HEK293 (cell line): Measurements from ENCODE around the gene VPS37C.
A peak's percentile ranks its signal among the peaks of the same experiment; 100 is the strongest.

Experiments used
- ATF2 ChIP-seq: fragments of 450-650 bp; formaldehyde crosslinking; IDR thresholded peaks from 2 replicates; pipeline ENCODE4 v1.5.1; 2016; ENCODE audit warnings: missing biosample characterization, missing genetic modification characterization, low read depth
- HOXC10 ChIP-seq: sonication (generic); formaldehyde crosslinking; IDR thresholded peaks from 2 replicates; pipeline ENCODE4 v1.8.1; 2023; ENCODE audit warnings: mild to moderate bottlenecking, missing genetic modification reagents
- KLF1 ChIP-seq: fragments of 450-650 bp; formaldehyde crosslinking; IDR thresholded peaks from 2 replicates; pipeline ENCODE4 v1.5.1; 2016; ENCODE audit warnings: missing biosample characterization, missing genetic modification characterization
- KLF16 ChIP-seq: fragments of 450-650 bp; formaldehyde crosslinking; IDR thresholded peaks from 2 replicates; pipeline ENCODE4 v1.5.1; 2017; ENCODE audit warnings: missing biosample characterization, missing genetic modification characterization
- PRDM1 ChIP-seq: fragments of 450-650 bp; formaldehyde crosslinking; IDR thresholded peaks from 2 replicates; pipeline ENCODE4; 2016; ENCODE audit warnings: missing biosample characterization, missing genetic modification characterization
- PRDM6 ChIP-seq: fragments of 450-650 bp; formaldehyde crosslinking; IDR thresholded peaks from 2 replicates; pipeline ENCODE4 v1.5.1; 2017; ENCODE audit warnings: missing biosample characterization, missing genetic modification characterization
- SCRT1 ChIP-seq: fragments of 450-650 bp; formaldehyde crosslinking; IDR thresholded peaks from 2 replicates; pipeline ENCODE4 v1.5.1; 2016; ENCODE audit warnings: missing biosample characterization, missing genetic modification characterization, borderline replicate concordance
- SP7 ChIP-seq: fragments of 450-650 bp; formaldehyde crosslinking; IDR thresholded peaks from 2 replicates; pipeline ENCODE4 v1.5.1; 2016; ENCODE audit warnings: missing biosample characterization, missing genetic modification characterization
- WT1 ChIP-seq: fragments of 450-650 bp; formaldehyde crosslinking; IDR thresholded peaks from 2 replicates; pipeline ENCODE4 v1.5.1; 2016; ENCODE audit warnings: missing biosample characterization, missing genetic modification characterization
- YY2 ChIP-seq: fragments of 450-650 bp; formaldehyde crosslinking; IDR thresholded peaks from 2 replicates; pipeline ENCODE4 v1.5.1; 2016; ENCODE audit warnings: missing biosample characterization, missing genetic modification characterization
- ZBTB11 ChIP-seq: fragments of 450-650 bp; formaldehyde crosslinking; conservative IDR thresholded peaks from 2 replicates; pipeline ENCODE4 v1.5.1; 2016; ENCODE audit warnings: low read depth, missing biosample characterization, missing genetic modification characterization
- ZBTB6 ChIP-seq: fragments of 450-650 bp; formaldehyde crosslinking; IDR thresholded peaks from 2 replicates; pipeline ENCODE4 v1.5.1; 2017; ENCODE audit warnings: missing biosample characterization, missing genetic modification characterization
- ZBTB7A ChIP-seq: fragments of 450-650 bp; formaldehyde crosslinking; IDR thresholded peaks from 2 replicates; pipeline ENCODE4 v1.5.1; 2016; ENCODE audit warnings: low read depth, missing biosample characterization, missing genetic modification characterization
- ZFHX2 ChIP-seq: fragments of 450-650 bp; formaldehyde crosslinking; conservative IDR thresholded peaks from 2 replicates; pipeline ENCODE4 v1.5.1; 2016; ENCODE audit warnings: missing biosample characterization, missing genetic modification characterization
- ZFP41 ChIP-seq: fragments of 450-650 bp; formaldehyde crosslinking; IDR thresholded peaks from 2 replicates; pipeline ENCODE4 v1.5.1; 2016; ENCODE audit warnings: missing biosample characterization, missing genetic modification characterization, borderline replicate concordance
- ZNF112 ChIP-seq: fragments of 450-650 bp; formaldehyde crosslinking; IDR thresholded peaks from 2 replicates; pipeline ENCODE4 v1.5.0; 2017; ENCODE audit warnings: missing biosample characterization, missing genetic modification characterization
- ZNF133 ChIP-seq: fragments of 450-650 bp; formaldehyde crosslinking; IDR thresholded peaks from 2 replicates; pipeline ENCODE4 v1.5.1; 2016; ENCODE audit warnings: missing biosample characterization, missing genetic modification characterization
- ZNF138 ChIP-seq: fragments of 450-650 bp; formaldehyde crosslinking; IDR thresholded peaks from 2 replicates; pipeline ENCODE4 v1.5.1; 2016; ENCODE audit warnings: missing biosample characterization, missing genetic modification characterization, borderline replicate concordance
- ZNF157 ChIP-seq: fragments of 450-650 bp; formaldehyde crosslinking; IDR thresholded peaks from 2 replicates; pipeline ENCODE4 v1.5.1; 2016; ENCODE audit warnings: missing biosample characterization, missing genetic modification characterization
- ZNF174 ChIP-seq: fragments of 450-650 bp; formaldehyde crosslinking; IDR thresholded peaks from 2 replicates; pipeline ENCODE4 v1.5.0; 2017; ENCODE audit warnings: missing biosample characterization, mild to moderate bottlenecking, missing genetic modification characterization
- ZNF239 ChIP-seq: fragments of 450-650 bp; formaldehyde crosslinking; IDR thresholded peaks from 2 replicates; pipeline ENCODE4 v1.5.1; 2016; ENCODE audit warnings: missing biosample characterization, missing genetic modification characterization
- ZNF521 ChIP-seq: fragments of 450-650 bp; formaldehyde crosslinking; IDR thresholded peaks from 2 replicates; pipeline ENCODE4 v1.5.1; 2017; ENCODE audit warnings: missing biosample characterization, mild to moderate bottlenecking, missing genetic modification characterization
- ZNF549 ChIP-seq: fragments of 450-650 bp; IDR thresholded peaks from 2 replicates; pipeline ENCODE4 v1.5.1; 2018; ENCODE audit warnings: missing biosample characterization, missing genetic modification characterization, mild to moderate bottlenecking, inconsistent platforms, moderate library complexity
- ZNF561 ChIP-seq: fragments of 450-650 bp; IDR thresholded peaks from 2 replicates; pipeline ENCODE4 v1.5.1; 2018; ENCODE audit warnings: missing biosample characterization, missing genetic modification characterization, borderline replicate concordance
- ZNF610 ChIP-seq: fragments of 450-650 bp; formaldehyde crosslinking; IDR thresholded peaks from 2 replicates; pipeline ENCODE4 v1.5.1; 2016; ENCODE audit warnings: missing biosample characterization, missing genetic modification characterization, borderline replicate concordance
- ZNF621 ChIP-seq: fragments of 450-650 bp; formaldehyde crosslinking; IDR thresholded peaks from 2 replicates; pipeline ENCODE4 v1.5.1; 2017; ENCODE audit warnings: missing biosample characterization, missing genetic modification characterization
- ZNF658 ChIP-seq: fragments of 450-650 bp; formaldehyde crosslinking; IDR thresholded peaks from 2 replicates; pipeline ENCODE4; 2016; ENCODE audit warnings: missing biosample characterization, missing genetic modification characterization
- ZNF660 ChIP-seq: fragments of 450-650 bp; IDR thresholded peaks from 2 replicates; pipeline ENCODE4 v1.5.1; 2018; ENCODE audit warnings: missing biosample characterization, mild to moderate bottlenecking, missing genetic modification characterization
- ZNF704 ChIP-seq: fragments of 450-650 bp; formaldehyde crosslinking; IDR thresholded peaks from 2 replicates; pipeline ENCODE4 v1.5.1; 2016; ENCODE audit warnings: missing biosample characterization, missing genetic modification characterization
- ZNF785 ChIP-seq: fragments of 450-650 bp; formaldehyde crosslinking; IDR thresholded peaks from 2 replicates; pipeline ENCODE4 v1.5.1; 2016; ENCODE audit warnings: missing biosample characterization, missing genetic modification characterization
- ZNF792 ChIP-seq: fragments of 450-650 bp; formaldehyde crosslinking; IDR thresholded peaks from 2 replicates; pipeline ENCODE4 v1.5.1; 2016; ENCODE audit warnings: missing biosample characterization, missing genetic modification characterization
- ZNF830 ChIP-seq: fragments of 450-650 bp; IDR thresholded peaks from 2 replicates; pipeline ENCODE4 v1.5.0; 2018; ENCODE audit warnings: missing biosample characterization, missing genetic modification characterization, low read depth, mild to moderate bottlenecking, moderate library complexity
- ZNF837 ChIP-seq: fragments of 450-650 bp; formaldehyde crosslinking; IDR thresholded peaks from 2 replicates; pipeline ENCODE4 v1.5.1; 2016; ENCODE audit warnings: missing biosample characterization, missing genetic modification characterization

The VPS37C gene

GRCh38 chr11:61129639-61130523, 31.3 kb downstream of the VPS37C start (continued):
- TF ChIP-seq ZNF561 (tag by site-specific recombination) = no peak
- peak; percentile 74; the same call in 1 of the 2 replicates for TF ChIP-seq ZNF660
- no peak for TF ChIP-seq ZBTB6 (tag by site-specific recombination)
- TF ChIP-seq ZNF174 (tag by site-specific recombination) = no peak
- TF ChIP-seq ATF2 (tag by site-specific recombination) = no peak
- TF ChIP-seq KLF1 (tag by site-specific recombination) = no peak
- no peak for TF ChIP-seq ZNF830
- TF ChIP-seq ZNF610 = no peak
- 0 out of 2 replicates have a peak, but pooled peaks have one; percentile 17 for TF ChIP-seq WT1 (tag by site-specific recombination)
- TF ChIP-seq SCRT1 = no peak
- no peak for TF ChIP-seq ZFP41 (tag by site-specific recombination)
- no peak for TF ChIP-seq ZNF157 (tag by site-specific recombination)
- no peak for TF ChIP-seq ZNF658 (tag by site-specific recombination)
- no peak for TF ChIP-seq ZFHX2 (tag by site-specific recombination)
- peak; percentile 67 for TF ChIP-seq SP7 (tag by site-specific recombination)
- no peak for TF ChIP-seq ZNF133 (tag by site-specific recombination)
- TF ChIP-seq YY2 (tag by site-specific recombination) = no peak
- TF ChIP-seq ZNF621 (tag by site-specific recombination) = no peak
- no peak for TF ChIP-seq ZNF785
- TF ChIP-seq ZNF549 (tag by site-specific recombination) = no peak
- TF ChIP-seq ZNF792 (tag by site-specific recombination) = no peak
- TF ChIP-seq ZBTB7A (tag by site-specific recombination) = no peak
- TF ChIP-seq PRDM1 (tag by site-specific recombination) = peak; percentile 38; the same call in 1 of the 2 replicates
- 0 out of 2 replicates have a peak, but pooled peaks have one; percentile 23 for TF ChIP-seq KLF16 (tag by site-specific recombination)
- TF ChIP-seq ZNF239 (tag by site-specific recombination) = no peak
- TF ChIP-seq ZBTB11 (tag by site-specific recombination) = no peak
- TF ChIP-seq ZNF112 (tag by site-specific recombination) = no peak
- no peak for TF ChIP-seq ZNF704 (tag by site-specific recombination)
- TF ChIP-seq ZNF521 (tag by site-specific recombination) = no peak
- TF ChIP-seq ZNF837 (tag by site-specific recombination) = no peak
- no peak for TF ChIP-seq HOXC10 (CRISPR knock-in tag)
- TF ChIP-seq PRDM6 (tag by site-specific recombination) = no peak
- TF ChIP-seq ZNF138 (tag by site-specific recombination) = no peak
